Measurements from ENCODE around the gene FCGR1A. TPM values are rescaled to one million over a fixed set of nuclear protein-coding genes. Genes with fewer than 3 reads are reported as not detected.
"Not testable (repeated sequence)": the region's sequence is repeated elsewhere in the genome, so short reads cannot be mapped to it uniquely, and the experiment has no call there.

Gene FCGR1A
- total RNA-seq, 2 donors from 2014 or later: 3.1 TPM; not detected in 1

DNA sequence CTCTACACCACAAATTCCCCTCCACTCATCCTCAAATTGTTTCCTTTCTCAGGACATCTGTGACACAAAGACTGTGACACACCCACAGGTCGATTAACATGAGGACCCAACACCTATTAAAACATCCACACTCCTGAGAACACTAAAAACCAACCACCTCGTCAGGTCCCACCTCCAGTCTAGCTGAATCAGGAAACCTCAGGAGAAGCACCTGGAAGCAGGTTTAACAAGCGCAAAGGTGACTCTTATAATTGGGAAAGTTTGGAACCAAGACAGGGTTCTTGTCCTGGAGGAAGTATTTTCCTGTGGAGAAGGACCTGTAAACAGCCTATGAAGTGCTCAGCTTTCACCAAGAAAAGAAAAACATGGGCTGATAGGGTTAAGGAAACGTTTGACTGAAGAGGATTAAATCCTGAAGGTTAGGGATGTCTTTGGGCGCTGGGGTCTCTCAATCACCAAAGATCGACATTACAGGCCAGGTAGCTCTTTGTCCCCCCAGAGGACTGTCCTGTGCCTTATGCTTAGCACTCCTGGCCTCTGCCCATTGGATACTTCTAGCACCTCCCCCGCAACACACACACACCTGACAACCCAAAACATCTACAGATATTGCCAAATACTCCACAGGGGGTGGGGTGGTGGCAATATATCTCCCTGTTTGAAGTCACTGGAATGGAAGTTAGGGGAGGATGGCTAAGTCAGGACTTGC is 28.4 kb downstream of the FCGR1A start:
- H3K27me3 ChIP-seq; H3K4me1 ChIP-seq; H3K36me3 ChIP-seq (replicated peaks in 1 of 2; ENCODE audit: insufficient read depth in 1 of 2, low read depth in 2 of 2); H3K4me3 ChIP-seq; intact Hi-C loops (cut with DNase I); H3K9me3 ChIP-seq: not testable (repeated sequence)
- H3K27ac ChIP-seq: peak overlapping the region in 3 of 4 donors; percentile 38 to 95 (median 89)
- peak; percentile 45 to 72 (median 58) for DNase-seq
- TF ChIP-seq POLR2A (IDR thresholded peaks at IDR 0.05): peak in 2 of 3 donors; percentile 41 to 65
- peak; percentile 44 for ATAC-seq
- WGBS, 2 donors: 21 to 24% methylated on average over 5 to 7 of the region's 7 CpGs

DNA sequence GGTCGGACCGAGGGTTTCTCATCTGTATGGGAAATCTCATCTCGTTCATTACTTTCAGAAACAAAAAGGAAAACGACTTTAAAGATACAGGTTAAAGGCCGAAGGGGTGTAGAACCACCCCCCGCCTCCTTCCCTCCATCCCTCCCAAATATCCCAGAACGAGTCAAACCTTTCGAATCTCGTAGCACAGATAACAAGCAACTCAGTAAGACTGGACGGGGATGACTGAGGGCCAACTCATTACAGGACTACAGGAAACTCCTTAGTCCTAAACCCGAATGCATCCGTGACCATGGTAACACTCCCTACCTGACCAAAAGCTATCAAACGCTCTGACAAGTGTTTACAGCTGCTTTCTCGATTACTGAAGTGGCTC is 29.0 kb downstream of the FCGR1A start:
- DNase-seq (peak; percentile 15 to 33 (median 28)), ATAC-seq (peak; percentile 17)
- 4 to 5% methylated on average over 8 to 10 of the region's 14 CpGs for WGBS, 2 donors
- H3K4me1 ChIP-seq; H3K27me3 ChIP-seq; H3K36me3 ChIP-seq (replicated peaks in 1 of 2; ENCODE audit: insufficient read depth in 1 of 2, low read depth in 2 of 2); H3K4me3 ChIP-seq; H3K9me3 ChIP-seq; intact Hi-C loops (cut with DNase I): not testable (repeated sequence)
- peak overlapping the region in 3 of 4 donors; percentile 55 to 95 (median 89) for H3K27ac ChIP-seq

- peak; percentile 70 to 98 (median 98) for TF ChIP-seq POLR2A (IDR thresholded peaks at IDR 0.05)
- intact Hi-C loops (cut with DNase I); H3K9me3 ChIP-seq; H3K36me3 ChIP-seq (replicated peaks in 1 of 2; ENCODE audit: insufficient read depth in 1 of 2, low read depth in 2 of 2); H3K27me3 ChIP-seq; H3K4me3 ChIP-seq; H3K4me1 ChIP-seq: not testable (repeated sequence)
- 0 to 1% methylated on average over 33 to 42 of the region's 55 CpGs for WGBS, 2 donors
- peak; percentile 90 for ATAC-seq
- DNase-seq: peak; percentile 86 to 95 (median 86)
- peak overlapping the region; percentile 73 to 96 (median 92) for H3K27ac ChIP-seq
Measured at GRCh38 chr1:149811890-149812829, 29.7 kb downstream of the FCGR1A start.

DNA sequence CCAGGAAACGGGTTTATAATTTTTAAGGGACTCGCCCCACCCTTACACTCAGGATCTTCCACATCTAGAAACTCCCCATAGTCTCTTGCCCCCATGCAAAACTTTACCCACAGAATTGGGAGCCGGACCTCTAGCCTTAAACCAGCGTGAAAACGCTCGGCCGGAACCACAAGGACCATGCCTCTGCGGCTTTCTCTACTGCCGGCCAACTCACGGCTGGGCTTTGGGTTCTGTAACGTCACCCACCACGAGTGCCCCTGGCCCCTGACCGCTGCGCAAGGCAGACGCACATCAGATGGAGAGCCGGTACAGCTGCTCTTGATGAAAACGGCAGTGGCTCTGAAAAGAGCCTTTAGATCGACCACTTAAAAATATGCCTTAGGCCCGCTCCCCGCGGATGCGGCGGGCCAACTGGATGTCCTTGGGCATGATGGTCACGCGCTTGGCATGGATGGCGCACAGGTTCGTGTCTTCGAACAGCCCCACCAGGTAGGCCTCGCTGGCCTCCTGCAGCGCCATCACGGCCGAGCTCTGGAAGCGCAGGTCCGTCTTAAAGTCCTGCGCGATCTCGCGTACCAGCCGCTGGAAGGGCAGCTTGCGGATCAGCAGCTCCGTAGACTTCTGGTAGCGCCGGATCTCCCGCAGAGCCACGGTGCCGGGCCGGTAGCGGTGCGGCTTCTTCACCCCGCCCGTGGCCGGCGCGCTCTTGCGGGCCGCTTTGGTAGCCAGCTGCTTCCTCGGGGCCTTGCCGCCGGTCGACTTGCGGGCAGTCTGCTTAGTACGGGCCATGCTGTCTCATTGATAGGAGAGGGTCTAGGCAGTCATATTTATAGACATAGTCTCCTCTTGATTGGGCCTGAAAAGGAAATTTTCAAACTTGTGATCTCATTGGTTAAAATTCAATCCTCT is 30.7 kb downstream of the FCGR1A start:
- H3K9me3 ChIP-seq; intact Hi-C loops (cut with DNase I); H3K27me3 ChIP-seq; H3K4me1 ChIP-seq; H3K36me3 ChIP-seq (replicated peaks in 1 of 2; ENCODE audit: insufficient read depth in 1 of 2, low read depth in 2 of 2); H3K4me3 ChIP-seq: not testable (repeated sequence)
- peak; percentile 68 to 74 (median 70) for DNase-seq
- WGBS, 2 donors: 0% methylated on average over 1 to 27 of the region's 62 CpGs
- H3K27ac ChIP-seq: peak overlapping the region; percentile 69 to 96 (median 92)
- ATAC-seq: peak; percentile 55
- TF ChIP-seq, protein P1, sequence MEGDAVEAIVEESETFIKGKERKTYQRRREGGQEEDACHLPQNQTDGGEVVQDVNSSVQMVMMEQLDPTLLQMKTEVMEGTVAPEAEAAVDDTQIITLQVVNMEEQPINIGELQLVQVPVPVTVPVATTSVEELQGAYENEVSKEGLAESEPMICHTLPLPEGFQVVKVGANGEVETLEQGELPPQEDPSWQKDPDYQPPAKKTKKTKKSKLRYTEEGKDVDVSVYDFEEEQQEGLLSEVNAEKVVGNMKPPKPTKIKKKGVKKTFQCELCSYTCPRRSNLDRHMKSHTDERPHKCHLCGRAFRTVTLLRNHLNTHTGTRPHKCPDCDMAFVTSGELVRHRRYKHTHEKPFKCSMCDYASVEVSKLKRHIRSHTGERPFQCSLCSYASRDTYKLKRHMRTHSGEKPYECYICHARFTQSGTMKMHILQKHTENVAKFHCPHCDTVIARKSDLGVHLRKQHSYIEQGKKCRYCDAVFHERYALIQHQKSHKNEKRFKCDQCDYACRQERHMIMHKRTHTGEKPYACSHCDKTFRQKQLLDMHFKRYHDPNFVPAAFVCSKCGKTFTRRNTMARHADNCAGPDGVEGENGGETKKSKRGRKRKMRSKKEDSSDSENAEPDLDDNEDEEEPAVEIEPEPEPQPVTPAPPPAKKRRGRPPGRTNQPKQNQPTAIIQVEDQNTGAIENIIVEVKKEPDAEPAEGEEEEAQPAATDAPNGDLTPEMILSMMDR (IDR thresholded peaks at IDR 0.05): peak in 2 of 7 experiments; percentile 13 to 22
- peak; percentile 76 to 97 (median 96) for TF ChIP-seq POLR2A (IDR thresholded peaks at IDR 0.05)

DNA sequence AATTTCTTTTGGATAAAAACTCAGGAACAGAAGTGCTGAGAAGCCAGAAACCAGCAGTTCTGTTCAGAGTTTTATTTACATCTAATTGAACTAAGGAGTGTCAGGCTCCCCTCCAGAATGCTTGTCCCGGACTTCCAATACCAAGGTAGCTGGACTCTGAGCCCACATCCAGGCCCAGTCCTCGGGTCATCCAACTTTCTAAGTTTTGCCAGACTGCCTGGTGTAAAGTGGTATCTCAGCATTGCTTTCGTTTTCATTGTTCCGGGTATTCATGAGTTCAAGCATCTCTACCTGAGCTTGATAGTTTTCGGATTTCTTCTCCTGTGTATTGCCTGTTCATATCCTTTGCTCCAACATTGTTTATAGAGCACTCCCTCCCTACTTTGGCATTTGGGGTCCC is 37.9 kb downstream of the FCGR1A start:
- H3K4me1 ChIP-seq; H3K9me3 ChIP-seq; H3K27me3 ChIP-seq; H3K36me3 ChIP-seq (replicated peaks in 1 of 2; ENCODE audit: insufficient read depth in 1 of 2, low read depth in 2 of 2); H3K27ac ChIP-seq; H3K4me3 ChIP-seq; DNase-seq; ATAC-seq; intact Hi-C loops (cut with DNase I): not testable (repeated sequence)
- no CpG with 5 or more reads among the region's 5 CpGs for WGBS, 2 donors

DNA sequence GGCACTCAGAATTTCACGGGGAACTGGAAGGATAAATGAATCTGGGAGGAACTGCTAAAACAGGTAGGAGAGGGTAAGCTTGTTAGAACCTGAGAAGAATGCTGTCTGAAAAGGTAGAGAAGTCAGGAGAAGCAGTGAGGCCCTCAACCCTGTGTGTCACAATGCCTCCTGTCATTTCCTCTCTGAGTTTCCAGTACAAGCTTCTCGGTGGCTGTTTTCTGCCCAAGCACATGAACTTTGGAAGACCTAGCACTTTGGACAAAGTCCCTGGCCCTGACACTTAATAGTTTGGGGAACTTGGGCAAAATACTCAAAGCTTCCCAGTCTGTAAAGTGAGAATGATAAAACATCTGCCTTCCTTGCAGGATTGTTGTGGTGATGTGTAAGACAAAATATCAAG is 44.1 kb downstream of the FCGR1A start:
- ATAC-seq; H3K9me3 ChIP-seq; H3K4me3 ChIP-seq; H3K27me3 ChIP-seq; H3K27ac ChIP-seq; intact Hi-C loops (cut with DNase I); H3K4me1 ChIP-seq; H3K36me3 ChIP-seq (replicated peaks in 1 of 2; ENCODE audit: insufficient read depth in 1 of 2, low read depth in 2 of 2); DNase-seq: not testable (repeated sequence)
- no CpG with 5 or more reads among the region's 2 CpGs for WGBS, 2 donors

GRCh38 chr1:149831764-149832315 is 49.3 kb downstream of the FCGR1A start:
- H3K9me3 ChIP-seq; DNase-seq; H3K27me3 ChIP-seq; H3K4me1 ChIP-seq; H3K36me3 ChIP-seq (replicated peaks in 1 of 2; ENCODE audit: insufficient read depth in 1 of 2, low read depth in 2 of 2); H3K4me3 ChIP-seq; intact Hi-C loops (cut with DNase I); H3K27ac ChIP-seq: not testable (repeated sequence)
- peak; percentile 52 for ATAC-seq
- no CpG with 5 or more reads among the region's 32 CpGs for WGBS, 2 donors

- DNase-seq; H3K4me3 ChIP-seq; H3K4me1 ChIP-seq; intact Hi-C loops (cut with DNase I); H3K9me3 ChIP-seq; H3K27me3 ChIP-seq; H3K27ac ChIP-seq; H3K36me3 ChIP-seq (replicated peaks in 1 of 2; ENCODE audit: insufficient read depth in 1 of 2, low read depth in 2 of 2): not testable (repeated sequence)
- ATAC-seq: peak; percentile 86
- WGBS, 2 donors: no CpG with 5 or more reads among the region's 55 CpGs
Measured at GRCh38 chr1:149832316-149833126, 50.0 kb downstream of the FCGR1A start.

DNA sequence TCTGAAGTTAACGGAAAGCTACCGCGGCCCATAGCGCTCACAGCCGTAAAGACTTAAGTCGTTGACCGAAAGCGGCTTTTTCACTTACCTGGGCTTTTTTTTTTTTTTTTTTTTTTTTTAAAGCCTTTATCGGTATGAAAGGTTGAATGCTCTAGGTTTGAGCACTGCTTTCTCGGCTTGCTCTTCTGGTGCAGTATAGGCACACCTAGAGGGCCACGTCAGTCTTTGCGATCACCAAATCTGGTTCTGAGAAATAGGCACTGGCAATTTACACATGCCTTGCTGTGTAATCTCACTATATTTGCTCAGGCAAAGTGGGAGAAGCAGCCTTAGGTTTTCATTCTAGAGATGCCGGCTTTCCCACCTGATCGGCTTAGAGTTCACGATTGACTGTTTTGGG is 50.6 kb downstream of the FCGR1A start:
- WGBS, 2 donors: no CpG with 5 or more reads among the region's 15 CpGs
- intact Hi-C loops (cut with DNase I); H3K27ac ChIP-seq; H3K36me3 ChIP-seq (replicated peaks in 1 of 2; ENCODE audit: insufficient read depth in 1 of 2, low read depth in 2 of 2); H3K27me3 ChIP-seq; H3K4me3 ChIP-seq; H3K9me3 ChIP-seq; H3K4me1 ChIP-seq; DNase-seq: not testable (repeated sequence)
- ATAC-seq: peak; percentile 4
